ENCODE results near the gene NEK5.

The NEK5 gene

GRCh38 chr13:52002361-52002760, 126.5 kb downstream of the NEK5 start:
- no peak for DNase-seq (ENCODE audit: low read depth)
- H3K4me3 ChIP-seq (ENCODE audit: low read length), result no peak overlapping the region
- TF ChIP-seq CTCF (conservative IDR thresholded peaks at IDR 0.05; ENCODE audit: low read length), result no peak

GRCh38 chr13:52001120-52001731, 127.6 kb downstream of the NEK5 start:
- TF ChIP-seq CTCF (conservative IDR thresholded peaks at IDR 0.05; ENCODE audit: low read length), result peak; percentile 79
- peak; percentile 55 for DNase-seq (ENCODE audit: low read depth)
- H3K4me3 ChIP-seq (ENCODE audit: low read length), result no peak overlapping the region

GRCh38 chr13:51999921-52000320, 129.0 kb downstream of the NEK5 start:
- DNase-seq (ENCODE audit: low read depth), result no peak
- H3K4me3 ChIP-seq (ENCODE audit: low read length), result no peak overlapping the region
- TF ChIP-seq CTCF (conservative IDR thresholded peaks at IDR 0.05; ENCODE audit: low read length), result no peak

GRCh38 chr13:51999510-51999911, 129.4 kb downstream of the NEK5 start:
- TF ChIP-seq CTCF (conservative IDR thresholded peaks at IDR 0.05; ENCODE audit: low read length), result no peak
- DNase-seq (ENCODE audit: low read depth), result peak; percentile 8
- H3K4me3 ChIP-seq (ENCODE audit: low read length), result no peak overlapping the region

- H3K4me3 ChIP-seq (ENCODE audit: low read length), result no peak overlapping the region
- DNase-seq (ENCODE audit: low read depth), result no peak
- TF ChIP-seq CTCF (conservative IDR thresholded peaks at IDR 0.05; ENCODE audit: low read length), result no peak
Measured at GRCh38 chr13:51998723-51999509, 130.0 kb downstream of the NEK5 start.

GRCh38 chr13:51997641-51998330, 131.1 kb downstream of the NEK5 start:
- no peak overlapping the region for H3K4me3 ChIP-seq (ENCODE audit: low read length)
- TF ChIP-seq CTCF (conservative IDR thresholded peaks at IDR 0.05; ENCODE audit: low read length), result no peak
- DNase-seq (ENCODE audit: low read depth), result no peak
